ENCODE results near the gene FAXDC2.

Gene FAXDC2

GRCh38 chr5:154893381-154893780, 43.0 kb upstream of the FAXDC2 start:
- H3K4me3 ChIP-seq (ENCODE audit: control insufficient read depth, low read depth, low read length) = no peak overlapping the region
- no peak for TF ChIP-seq CTCF (IDR thresholded peaks at IDR 0.05; ENCODE audit: control insufficient read depth, insufficient read depth, low read depth, low read length, missing control alignments)
- DNase-seq (ENCODE audit: low read depth) = no peak

- H3K4me3 ChIP-seq (ENCODE audit: control insufficient read depth, low read depth, low read length) = no peak overlapping the region
- DNase-seq (ENCODE audit: low read depth) = no peak
- TF ChIP-seq CTCF (IDR thresholded peaks at IDR 0.05; ENCODE audit: control insufficient read depth, insufficient read depth, low read depth, low read length, missing control alignments) = no peak
Observed at GRCh38 chr5:154892369-154892771, 42.0 kb upstream of the FAXDC2 start.

- H3K4me3 ChIP-seq (ENCODE audit: control insufficient read depth, low read depth, low read length) = no peak overlapping the region
- TF ChIP-seq CTCF (IDR thresholded peaks at IDR 0.05; ENCODE audit: control insufficient read depth, insufficient read depth, low read depth, low read length, missing control alignments) = no peak
- no peak for DNase-seq (ENCODE audit: low read depth)
Observed at GRCh38 chr5:154885439-154885838, 35.0 kb upstream of the FAXDC2 start.

- no peak overlapping the region for H3K4me3 ChIP-seq (ENCODE audit: control insufficient read depth, low read depth, low read length)
- no peak for TF ChIP-seq CTCF (IDR thresholded peaks at IDR 0.05; ENCODE audit: control insufficient read depth, insufficient read depth, low read depth, low read length, missing control alignments)
- no peak for DNase-seq (ENCODE audit: low read depth)
Observed at GRCh38 chr5:154884424-154884823, 34.0 kb upstream of the FAXDC2 start.

- no peak overlapping the region for H3K4me3 ChIP-seq (ENCODE audit: control insufficient read depth, low read depth, low read length)
- DNase-seq (ENCODE audit: low read depth) = no peak
- TF ChIP-seq CTCF (IDR thresholded peaks at IDR 0.05; ENCODE audit: control insufficient read depth, insufficient read depth, low read depth, low read length, missing control alignments) = no peak
Observed at GRCh38 chr5:154881986-154882385, 31.6 kb upstream of the FAXDC2 start.

GRCh38 chr5:154878642-154879335, 28.4 kb upstream of the FAXDC2 start:
- TF ChIP-seq CTCF (IDR thresholded peaks at IDR 0.05; ENCODE audit: control insufficient read depth, insufficient read depth, low read depth, low read length, missing control alignments) = no peak
- H3K4me3 ChIP-seq (ENCODE audit: control insufficient read depth, low read depth, low read length) = no peak overlapping the region
- DNase-seq (ENCODE audit: low read depth) = no peak

Measured in AG09309 (cell line).